Measurements from ENCODE around the gene RAB3GAP1.
"Not testable (repeated sequence)": the region's sequence is repeated elsewhere in the genome, so short reads cannot be mapped to it uniquely, and the experiment has no call there.

Gene RAB3GAP1

GRCh38 chr2:135052042-135052876, at the start of gene RAB3GAP1:
Gene RAB3GAP1, plus strand, starts transcription at chr2:135052292. Its CDS starts 16 bp downstream, at chr2:135052308.
- DNase-seq = peak; percentile 42 to 83 (median 73)

- DNase-seq = no peak
These were observed 49.3 kb upstream of the RAB3GAP1 start for GRCh38 chr2:135002836-135003235.

GRCh38 chr2:135004005-135004746, 47.9 kb upstream of the RAB3GAP1 start:
- DNase-seq = peak; percentile 71 to 87 (median 77)

- DNase-seq = no peak
These were observed 46.3 kb upstream of the RAB3GAP1 start for GRCh38 chr2:135005753-135006152.

GRCh38 chr2:135009339-135009738, 42.8 kb upstream of the RAB3GAP1 start:
- no peak for DNase-seq

GRCh38 chr2:135010200-135010942, 41.7 kb upstream of the RAB3GAP1 start:
- no peak for DNase-seq

- no peak for DNase-seq
These were observed 40.5 kb upstream of the RAB3GAP1 start for GRCh38 chr2:135011633-135012032.

GRCh38 chr2:135021618-135022017, 30.5 kb upstream of the RAB3GAP1 start:
- DNase-seq = no peak

- DNase-seq = no peak
These were observed 28.9 kb upstream of the RAB3GAP1 start for GRCh38 chr2:135022952-135023880.

- no peak for DNase-seq
These were observed 28.1 kb upstream of the RAB3GAP1 start for GRCh38 chr2:135023886-135024485.

- DNase-seq = no peak
These were observed 22.5 kb upstream of the RAB3GAP1 start for GRCh38 chr2:135029481-135030134.

- no peak for DNase-seq
These were observed 21.3 kb upstream of the RAB3GAP1 start for GRCh38 chr2:135030826-135031225.

GRCh38 chr2:135033216-135033615, 18.9 kb upstream of the RAB3GAP1 start:
- DNase-seq = not testable (repeated sequence)

- no peak for DNase-seq
These were observed 14.3 kb upstream of the RAB3GAP1 start for GRCh38 chr2:135037831-135038230.

GRCh38 chr2:135043345-135043744, 8.7 kb upstream of the RAB3GAP1 start:
- no peak for DNase-seq

- peak in 2 of 3 experiments; percentile 7 to 45 for DNase-seq
These were observed 4.8 kb upstream of the RAB3GAP1 start, which contains the start of gene MAP3K19 for GRCh38 chr2:135047300-135047699. Gene MAP3K19, minus strand, starts transcription at chr2:135047447. Its CDS starts 22,800 bp downstream, at chr2:135024647.

- no peak for DNase-seq
These were observed 4.0 kb upstream of the RAB3GAP1 start for GRCh38 chr2:135048122-135048521.

GRCh38 chr2:135050132-135050531, 2.0 kb upstream of the RAB3GAP1 start:
- no peak for DNase-seq

- DNase-seq = no peak
These were observed 1.4 kb upstream of the RAB3GAP1 start for GRCh38 chr2:135050684-135051083.

GRCh38 chr2:135052997-135053474, 944 bp downstream of the RAB3GAP1 start:
- DNase-seq = no peak
